Subcutaneous abdominal adipose tissue (tissue), 5 donors: ENCODE data around the gene RSRC1.

Source experiments
- H3K27ac ChIP-seq: one replicate; pipeline ENCODE4 v1.7.0; 2013; ENCODE audit warnings: low read depth, mild to moderate bottlenecking, inconsistent platforms, low read length, moderate library complexity
- H3K27me3 ChIP-seq, 5 donors: one replicate each; pipeline ENCODE4 v1.7.0; 2013; ENCODE audit warnings: low read length in 5 of 5, inconsistent platforms in 1 of 5; ENCODE audit not compliant: control insufficient read depth in 5 of 5, insufficient read depth in 4 of 5
- H3K36me3 ChIP-seq, 5 donors: one replicate each; pipeline ENCODE4 v1.7.0; 2013; ENCODE audit warnings: low read length in 5 of 5; ENCODE audit not compliant: control insufficient read depth in 5 of 5, insufficient read depth in 5 of 5
- H3K4me1 ChIP-seq, 5 donors: one replicate each; pipeline ENCODE4 v1.7.0; 2013; ENCODE audit warnings: low read length in 5 of 5, mild to moderate bottlenecking in 3 of 5, moderate library complexity in 1 of 5; ENCODE audit not compliant: control insufficient read depth in 5 of 5, insufficient read depth in 5 of 5
- H3K4me3 ChIP-seq, 5 donors: one replicate each; pipeline ENCODE4 v1.7.0; 2013; ENCODE audit warnings: low read length in 5 of 5, low read depth in 1 of 5
- H3K9ac ChIP-seq, 5 donors: one replicate each; pipeline ENCODE4 v1.7.0; 2013; ENCODE audit warnings: low read length in 5 of 5, mild to moderate bottlenecking in 4 of 5, moderate library complexity in 3 of 5
- H3K9me3 ChIP-seq, 5 donors: one replicate each; pipeline ENCODE4 v1.7.0; 2013; ENCODE audit warnings: low read length in 5 of 5; ENCODE audit not compliant: control insufficient read depth in 5 of 5
- donor health status: healthy.
- donor health status: healthy.
- donor health status: healthy.
- donor health status: healthy.
- donor health status: healthy.

The RSRC1 gene

GRCh38 chr3:158458464-158458863 lies 348.6 kb downstream of the RSRC1 start:
- Histone ChIP-seq H3K36me3 (no peaks in the 10 kb centered on the region), H3K9me3 (no peaks in the 10 kb centered on the region), H3K9ac (no peak overlapping the region), H3K4me1 (peaks cover 0 to 20% (median 3%) of the 10 kb centered on the region in 5 donors), H3K27me3 (no peaks in the 10 kb centered on the region), H3K27ac (no peak overlapping the region), H3K4me3 (no peak overlapping the region)

- peaks cover 0 to 20% (median 3%) of the 10 kb centered on the region in 5 donors for H3K4me1 ChIP-seq
- no peaks in the 10 kb centered on the region for H3K9me3 ChIP-seq
- peak overlapping the region in 1 of 5 donors; percentile 42 for H3K9ac ChIP-seq
- H3K27me3 ChIP-seq: no peaks in the 10 kb centered on the region
- H3K4me3 ChIP-seq: no peak overlapping the region
- H3K36me3 ChIP-seq: no peaks in the 10 kb centered on the region
- peak overlapping the region; percentile 0 for H3K27ac ChIP-seq
These were observed 351.0 kb downstream of the RSRC1 start for GRCh38 chr3:158460926-158461325.

- Histone ChIP-seq H3K27me3 (no peaks in the 10 kb centered on the region), H3K9ac (no peak overlapping the region), H3K27ac (no peak overlapping the region), H3K4me1 (peaks cover 0 to 20% (median 3%) of the 10 kb centered on the region in 5 donors), H3K36me3 (no peaks in the 10 kb centered on the region), H3K4me3 (no peak overlapping the region), H3K9me3 (no peaks in the 10 kb centered on the region)
These were observed 353.7 kb downstream of the RSRC1 start for GRCh38 chr3:158463556-158463955.

GRCh38 chr3:158465074-158465473 lies 355.2 kb downstream of the RSRC1 start:
- Histone ChIP-seq H3K9ac (no peak overlapping the region), H3K4me1 (peaks cover 0 to 16% (median 3%) of the 10 kb centered on the region in 5 donors), H3K9me3 (no peaks in the 10 kb centered on the region), H3K27ac (no peak overlapping the region), H3K27me3 (no peaks in the 10 kb centered on the region), H3K36me3 (no peaks in the 10 kb centered on the region), H3K4me3 (no peak overlapping the region)

- H3K9me3 ChIP-seq: no peaks in the 10 kb centered on the region
- H3K27ac ChIP-seq: no peak overlapping the region
- no peaks in the 10 kb centered on the region for H3K36me3 ChIP-seq
- peaks cover 0 to 12% (median 8%) of the 10 kb centered on the region in 5 donors for H3K4me1 ChIP-seq
- H3K4me3 ChIP-seq: no peak overlapping the region
- no peak overlapping the region for H3K9ac ChIP-seq
- no peaks in the 10 kb centered on the region for H3K27me3 ChIP-seq
These were observed 361.2 kb downstream of the RSRC1 start for GRCh38 chr3:158470944-158471638.

- no peaks in the 10 kb centered on the region for H3K27me3 ChIP-seq
- H3K9ac ChIP-seq: no peak overlapping the region
- H3K27ac ChIP-seq: no peak overlapping the region
- peaks cover 0 to 12% (median 8%) of the 10 kb centered on the region in 5 donors for H3K4me1 ChIP-seq
- no peaks in the 10 kb centered on the region for H3K36me3 ChIP-seq
- no peaks in the 10 kb centered on the region for H3K9me3 ChIP-seq
- no peak overlapping the region for H3K4me3 ChIP-seq
These were observed 361.9 kb downstream of the RSRC1 start for GRCh38 chr3:158471639-158472294.

GRCh38 chr3:158479051-158479450 lies 369.2 kb downstream of the RSRC1 start:
- H3K4me1 ChIP-seq: peaks cover 0 to 4% (median 0%) of the 10 kb centered on the region in 5 donors
- no peak overlapping the region for H3K9ac ChIP-seq

GRCh38 chr3:158483701-158484235 lies 373.9 kb downstream of the RSRC1 start:
- H3K9me3 ChIP-seq: no peaks in the 10 kb centered on the region
- H3K4me1 ChIP-seq: peaks cover 0 to 5% (median 0%) of the 10 kb centered on the region in 5 donors
- no peak overlapping the region for H3K9ac ChIP-seq
- H3K27ac ChIP-seq: no peak overlapping the region
- H3K36me3 ChIP-seq: no peaks in the 10 kb centered on the region
- H3K4me3 ChIP-seq: no peak overlapping the region
- H3K27me3 ChIP-seq: no peaks in the 10 kb centered on the region

More at GRCh38 chr3:158479051-158479450, 369.2 kb downstream of the RSRC1 start:
- H3K36me3 ChIP-seq: no peaks in the 10 kb centered on the region
- H3K9me3 ChIP-seq: no peaks in the 10 kb centered on the region
- H3K4me3 ChIP-seq: no peak overlapping the region
- H3K27ac ChIP-seq: no peak overlapping the region
- no peaks in the 10 kb centered on the region for H3K27me3 ChIP-seq

GRCh38 chr3:158486200-158486599 lies 376.3 kb downstream of the RSRC1 start:
- Histone ChIP-seq H3K27me3 (no peaks in the 10 kb centered on the region), H3K4me1 (peaks cover 0 to 5% (median 0%) of the 10 kb centered on the region in 5 donors), H3K9ac (no peak overlapping the region), H3K27ac (no peak overlapping the region), H3K36me3 (no peaks in the 10 kb centered on the region), H3K4me3 (no peak overlapping the region), H3K9me3 (no peaks in the 10 kb centered on the region)

- H3K27ac ChIP-seq: no peak overlapping the region
- no peaks in the 10 kb centered on the region for H3K9me3 ChIP-seq
- no peak overlapping the region for H3K9ac ChIP-seq
- H3K4me3 ChIP-seq: no peak overlapping the region
- no peaks in the 10 kb centered on the region for H3K27me3 ChIP-seq
- no peaks in the 10 kb centered on the region for H3K36me3 ChIP-seq
- peaks cover 0 to 5% (median 0%) of the 10 kb centered on the region in 5 donors for H3K4me1 ChIP-seq
These were observed 378.8 kb downstream of the RSRC1 start for GRCh38 chr3:158488670-158489069.
